ENCODE data around the gene TSHZ3.

GRCh38 chr19:31296741-31297390, 52.4 kb downstream of the TSHZ3 start:
- TF ChIP-seq, protein P1, sequence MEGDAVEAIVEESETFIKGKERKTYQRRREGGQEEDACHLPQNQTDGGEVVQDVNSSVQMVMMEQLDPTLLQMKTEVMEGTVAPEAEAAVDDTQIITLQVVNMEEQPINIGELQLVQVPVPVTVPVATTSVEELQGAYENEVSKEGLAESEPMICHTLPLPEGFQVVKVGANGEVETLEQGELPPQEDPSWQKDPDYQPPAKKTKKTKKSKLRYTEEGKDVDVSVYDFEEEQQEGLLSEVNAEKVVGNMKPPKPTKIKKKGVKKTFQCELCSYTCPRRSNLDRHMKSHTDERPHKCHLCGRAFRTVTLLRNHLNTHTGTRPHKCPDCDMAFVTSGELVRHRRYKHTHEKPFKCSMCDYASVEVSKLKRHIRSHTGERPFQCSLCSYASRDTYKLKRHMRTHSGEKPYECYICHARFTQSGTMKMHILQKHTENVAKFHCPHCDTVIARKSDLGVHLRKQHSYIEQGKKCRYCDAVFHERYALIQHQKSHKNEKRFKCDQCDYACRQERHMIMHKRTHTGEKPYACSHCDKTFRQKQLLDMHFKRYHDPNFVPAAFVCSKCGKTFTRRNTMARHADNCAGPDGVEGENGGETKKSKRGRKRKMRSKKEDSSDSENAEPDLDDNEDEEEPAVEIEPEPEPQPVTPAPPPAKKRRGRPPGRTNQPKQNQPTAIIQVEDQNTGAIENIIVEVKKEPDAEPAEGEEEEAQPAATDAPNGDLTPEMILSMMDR (IDR thresholded peaks at IDR 0.05; ENCODE audit: poor library complexity, severe bottlenecking): no peak
- TF ChIP-seq RAD21 (conservative IDR thresholded peaks at IDR 0.05): no peak
- no peak for TF ChIP-seq POLR2AphosphoS5 (IDR thresholded peaks at IDR 0.05)
- no peak for TF ChIP-seq REST (IDR thresholded peaks at IDR 0.05; ENCODE audit: borderline replicate concordance)
- TF ChIP-seq EZH2 (IDR thresholded peaks at IDR 0.05; ENCODE audit: borderline replicate concordance, insufficient read depth, low read length, poor library complexity, severe bottlenecking): no peak
